GM06990 (cell line): ENCODE measurements around the gene CDC14A.

Experiments
- DNase-seq: peaks from one replicate; pipeline ENCODE4 v3.0.0-alpha.2; 2011; ENCODE audit not compliant: insufficient read length; ENCODE audit errors: extremely low read depth
- H3K27me3 ChIP-seq: replicated peaks from 2 replicates; pipeline ENCODE4 v1.6.0; 2011; ENCODE audit warnings: low read length; ENCODE audit not compliant: control insufficient read depth, insufficient read depth
- H3K36me3 ChIP-seq: 2 replicates; pipeline ENCODE4 v1.5.1; 2011; ENCODE audit warnings: low read length; ENCODE audit not compliant: control insufficient read depth, insufficient read depth
- H3K4me3 ChIP-seq: replicated peaks from 2 replicates; pipeline ENCODE4 v1.5.1; 2011; ENCODE audit warnings: low read depth, mild to moderate bottlenecking, control low read depth, low read length
- TF ChIP-seq, protein P1 (sequence below): IDR thresholded peaks from 2 replicates; pipeline ENCODE4 v1.5.1; 2011; ENCODE audit warnings: low read length, control low read depth, mild to moderate bottlenecking, inconsistent platforms; ENCODE audit not compliant: insufficient read depth, poor library complexity, severe bottlenecking

Gene CDC14A

DNA sequence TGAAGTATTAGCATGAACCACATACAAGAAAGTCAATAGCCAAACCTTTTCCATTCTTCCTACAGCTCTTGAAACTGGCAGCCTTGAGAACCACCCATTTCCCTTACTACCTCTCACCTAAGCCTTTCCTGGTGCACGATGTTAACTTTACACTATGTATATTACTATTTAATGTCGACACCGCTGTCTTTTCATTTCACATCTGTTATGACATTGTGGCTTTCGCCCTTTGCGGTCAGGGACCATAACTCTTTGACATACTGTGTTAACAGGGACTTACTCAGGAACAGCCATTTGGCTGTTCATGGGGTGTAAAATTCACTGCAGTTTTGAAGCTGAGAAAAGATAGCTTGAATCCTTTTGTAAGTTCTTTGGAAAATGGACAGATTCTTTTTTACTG lies 164.6 kb downstream of the CDC14A start:
- no peak for DNase-seq
- Histone ChIP-seq H3K4me3 (no peak overlapping the region), H3K27me3 (no peaks in the 10 kb centered on the region), H3K36me3 (no peaks in the 10 kb centered on the region)
- TF ChIP-seq, protein P1, sequence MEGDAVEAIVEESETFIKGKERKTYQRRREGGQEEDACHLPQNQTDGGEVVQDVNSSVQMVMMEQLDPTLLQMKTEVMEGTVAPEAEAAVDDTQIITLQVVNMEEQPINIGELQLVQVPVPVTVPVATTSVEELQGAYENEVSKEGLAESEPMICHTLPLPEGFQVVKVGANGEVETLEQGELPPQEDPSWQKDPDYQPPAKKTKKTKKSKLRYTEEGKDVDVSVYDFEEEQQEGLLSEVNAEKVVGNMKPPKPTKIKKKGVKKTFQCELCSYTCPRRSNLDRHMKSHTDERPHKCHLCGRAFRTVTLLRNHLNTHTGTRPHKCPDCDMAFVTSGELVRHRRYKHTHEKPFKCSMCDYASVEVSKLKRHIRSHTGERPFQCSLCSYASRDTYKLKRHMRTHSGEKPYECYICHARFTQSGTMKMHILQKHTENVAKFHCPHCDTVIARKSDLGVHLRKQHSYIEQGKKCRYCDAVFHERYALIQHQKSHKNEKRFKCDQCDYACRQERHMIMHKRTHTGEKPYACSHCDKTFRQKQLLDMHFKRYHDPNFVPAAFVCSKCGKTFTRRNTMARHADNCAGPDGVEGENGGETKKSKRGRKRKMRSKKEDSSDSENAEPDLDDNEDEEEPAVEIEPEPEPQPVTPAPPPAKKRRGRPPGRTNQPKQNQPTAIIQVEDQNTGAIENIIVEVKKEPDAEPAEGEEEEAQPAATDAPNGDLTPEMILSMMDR: no peak

GRCh38 chr1:100517515-100517914 lies 165.2 kb downstream of the CDC14A start:
- Histone ChIP-seq H3K4me3 (no peak overlapping the region), H3K36me3 (no peaks in the 10 kb centered on the region), H3K27me3 (no peaks in the 10 kb centered on the region)
- TF ChIP-seq, protein P1: no peak
- DNase-seq: no peak

GRCh38 chr1:100518023-100518422 lies 165.7 kb downstream of the CDC14A start:
- H3K36me3 ChIP-seq: no peaks in the 10 kb centered on the region
- no peaks in the 10 kb centered on the region for H3K27me3 ChIP-seq
- DNase-seq: no peak
- TF ChIP-seq, protein P1: no peak
- no peak overlapping the region for H3K4me3 ChIP-seq

GRCh38 chr1:100523038-100523652 lies 170.8 kb downstream of the CDC14A start:
- no peak for DNase-seq
- TF ChIP-seq, protein P1: no peak
- Histone ChIP-seq H3K27me3 (no peaks in the 10 kb centered on the region), H3K36me3 (no peaks in the 10 kb centered on the region), H3K4me3 (no peak overlapping the region)

DNA sequence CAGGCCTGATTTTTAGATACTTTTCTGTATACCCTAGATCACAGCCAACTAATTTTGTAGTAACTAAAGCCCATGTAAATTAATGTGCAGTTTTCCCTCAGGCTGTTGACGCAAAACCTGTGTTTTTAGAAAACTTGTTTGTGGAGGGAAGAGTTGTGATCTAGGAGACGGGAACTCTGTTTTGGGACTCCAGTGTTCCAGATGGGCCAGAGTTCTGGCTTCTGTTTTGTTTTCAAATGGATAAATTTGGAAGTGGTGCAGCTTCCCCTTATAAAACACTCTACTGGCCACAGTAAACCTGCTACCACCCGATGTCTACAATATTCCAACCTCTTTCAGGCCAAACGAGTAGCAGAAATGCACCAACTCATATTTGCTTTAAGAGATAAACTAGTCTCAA lies 172.0 kb downstream of the CDC14A start:
- Histone ChIP-seq H3K36me3 (no peaks in the 10 kb centered on the region), H3K4me3 (no peak overlapping the region), H3K27me3 (no peaks in the 10 kb centered on the region)
- no peak for DNase-seq
- TF ChIP-seq, protein P1: no peak

GRCh38 chr1:100526894-100527293 lies 174.6 kb downstream of the CDC14A start:
- DNase-seq: no peak
- TF ChIP-seq, protein P1: no peak
- Histone ChIP-seq H3K27me3 (no peaks in the 10 kb centered on the region), H3K4me3 (no peak overlapping the region), H3K36me3 (no peaks in the 10 kb centered on the region)
